Measurements from ENCODE around the gene SLC28A1.

Gene SLC28A1

GRCh38 chr15:84910928-84911623 is 26.6 kb downstream of the SLC28A1 start:
- H3K4me3 ChIP-seq (ENCODE audit: low read depth, low read length) = no peak overlapping the region
- TF ChIP-seq CTCF (IDR thresholded peaks at IDR 0.05; ENCODE audit: low read depth, low read length) = no peak

- H3K4me3 ChIP-seq (ENCODE audit: low read depth, low read length) = no peak overlapping the region
- TF ChIP-seq CTCF (IDR thresholded peaks at IDR 0.05; ENCODE audit: low read depth, low read length) = no peak
Measured at GRCh38 chr15:84911879-84912660, 27.6 kb downstream of the SLC28A1 start.

GRCh38 chr15:84913360-84913723 is 28.9 kb downstream of the SLC28A1 start:
- no peak overlapping the region for H3K4me3 ChIP-seq (ENCODE audit: low read depth, low read length)
- TF ChIP-seq CTCF (IDR thresholded peaks at IDR 0.05; ENCODE audit: low read depth, low read length) = no peak

- TF ChIP-seq CTCF (IDR thresholded peaks at IDR 0.05; ENCODE audit: low read depth, low read length) = no peak
- H3K4me3 ChIP-seq (ENCODE audit: low read depth, low read length) = no peak overlapping the region
Measured at GRCh38 chr15:84914351-84914750, 29.9 kb downstream of the SLC28A1 start.

- no peak for TF ChIP-seq CTCF (IDR thresholded peaks at IDR 0.05; ENCODE audit: low read depth, low read length)
- H3K4me3 ChIP-seq (ENCODE audit: low read depth, low read length) = no peak overlapping the region
Measured at GRCh38 chr15:84914909-84915605, 30.6 kb downstream of the SLC28A1 start.

GRCh38 chr15:84915606-84915958 is 31.1 kb downstream of the SLC28A1 start:
- no peak overlapping the region for H3K4me3 ChIP-seq (ENCODE audit: low read depth, low read length)
- no peak for TF ChIP-seq CTCF (IDR thresholded peaks at IDR 0.05; ENCODE audit: low read depth, low read length)

- TF ChIP-seq CTCF (IDR thresholded peaks at IDR 0.05; ENCODE audit: low read depth, low read length) = no peak
- H3K4me3 ChIP-seq (ENCODE audit: low read depth, low read length) = no peak overlapping the region
Measured at GRCh38 chr15:84917452-84917851, 33.0 kb downstream of the SLC28A1 start.
